Lung (tissue), 13 donors: Measurements from ENCODE around the gene AIRE. TPM values are rescaled to one million over a fixed set of nuclear protein-coding genes. Genes with fewer than 3 reads are reported as not detected.

ENCODE experiments used
- ATAC-seq: fragments of 200-7000 bp; cut with Tn5 transposase; one replicate; pipeline ENCODE4 v1.9.1; 2020; ENCODE audit warnings: moderate number of reproducible peaks; ENCODE audit not compliant: insufficient read depth, low FRiP score
- DNase-seq, 3 donors: peaks; one replicate each; pipeline ENCODE4 v3.0.0-alpha.2; 2013 to 2017
- H3K27ac ChIP-seq, 2 donors: one replicate each; pipeline ENCODE4 v1.5.1; 2013; ENCODE audit warnings: mild to moderate bottlenecking in 2 of 2, moderate library complexity in 2 of 2, control low read depth in 1 of 2, inconsistent platforms in 1 of 2, low read depth in 1 of 2, low read length in 1 of 2
- H3K27me3 ChIP-seq, 3 donors: one replicate each; pipeline ENCODE4 v1.5.1; 2013; ENCODE audit warnings: low read length in 2 of 3; ENCODE audit not compliant: control insufficient read depth in 3 of 3, insufficient read depth in 3 of 3
- H3K36me3 ChIP-seq, 4 donors: one replicate each; pipeline ENCODE4 v1.5.1; 2013; ENCODE audit warnings: low read length in 4 of 4, mild to moderate bottlenecking in 1 of 4, moderate library complexity in 1 of 4; ENCODE audit not compliant: control insufficient read depth in 4 of 4, insufficient read depth in 4 of 4
- H3K4me1 ChIP-seq, 5 donors: one replicate each; pipeline ENCODE4 v1.5.1; 2013; ENCODE audit warnings: low read length in 5 of 5, mild to moderate bottlenecking in 2 of 5, moderate library complexity in 1 of 5; ENCODE audit not compliant: control insufficient read depth in 5 of 5, insufficient read depth in 5 of 5
- H3K4me3 ChIP-seq: one replicate; pipeline ENCODE4 v1.5.1; 2013; ENCODE audit warnings: mild to moderate bottlenecking, control low read depth, moderate library complexity
- H3K9ac ChIP-seq, 2 donors: one replicate each; pipeline ENCODE4 v1.5.1; 2013; ENCODE audit warnings: low read length in 2 of 2, control low read depth in 1 of 2; ENCODE audit not compliant: insufficient read depth in 1 of 2
- H3K9me3 ChIP-seq, 4 donors: one replicate each; pipeline ENCODE4 v1.5.1; 2013; ENCODE audit warnings: low read length in 3 of 4, mild to moderate bottlenecking in 1 of 4, moderate library complexity in 1 of 4; ENCODE audit not compliant: control insufficient read depth in 4 of 4, insufficient read depth in 3 of 4
- WGBS, 2 donors: extraction: QIAGEN DNeasy Blood & Tissue Kit; methylation state at CpG; one replicate each; pipeline ENCODE4 v1.1.7; 2013; 5-methylcytosine and 5-hydroxymethylcytosine counted together
- polyA plus RNA-seq, 2 donors: library from polyadenylated mRNA; stranded (reverse); fragments of 200-250 nt; gene quantifications; one replicate each; pipeline ENCODE4 v1.2.1, GENCODE V29; 2013
- small RNA-seq: library from RNA; depleted of rRNA; stranded (forward); fragments of <200 nt; gene quantifications from one replicate; pipeline ENCODE3, GENCODE V24; 2014; ENCODE audit warnings: low replicate concordance
- total RNA-seq, 2 donors: library from RNA; depleted of rRNA in 1 of 2; stranded (reverse); fragments of >200 nt in 1 of 2; gene quantifications; one replicate each; pipeline ENCODE4 v1.2.1, GENCODE V29; 2014 to 2021
- TF ChIP-seq, protein P1 (sequence below): IDR thresholded peaks from 2 replicates; pipeline ENCODE4 v1.5.1; 2012; ENCODE audit warnings: mild to moderate bottlenecking; ENCODE audit errors: control extremely low read depth, extremely low read depth
- donor health status: control.
- donor health status: control.
- donor health status: Bipolar disorder and iron deficiency.
- donor health status: healthy.
- donor health status: DM: yes; HTN: yes; CAD: no.

The AIRE gene
- total and polyA plus RNA-seq, 4 donors, result 0.37 TPM; not detected in 3

DNA sequence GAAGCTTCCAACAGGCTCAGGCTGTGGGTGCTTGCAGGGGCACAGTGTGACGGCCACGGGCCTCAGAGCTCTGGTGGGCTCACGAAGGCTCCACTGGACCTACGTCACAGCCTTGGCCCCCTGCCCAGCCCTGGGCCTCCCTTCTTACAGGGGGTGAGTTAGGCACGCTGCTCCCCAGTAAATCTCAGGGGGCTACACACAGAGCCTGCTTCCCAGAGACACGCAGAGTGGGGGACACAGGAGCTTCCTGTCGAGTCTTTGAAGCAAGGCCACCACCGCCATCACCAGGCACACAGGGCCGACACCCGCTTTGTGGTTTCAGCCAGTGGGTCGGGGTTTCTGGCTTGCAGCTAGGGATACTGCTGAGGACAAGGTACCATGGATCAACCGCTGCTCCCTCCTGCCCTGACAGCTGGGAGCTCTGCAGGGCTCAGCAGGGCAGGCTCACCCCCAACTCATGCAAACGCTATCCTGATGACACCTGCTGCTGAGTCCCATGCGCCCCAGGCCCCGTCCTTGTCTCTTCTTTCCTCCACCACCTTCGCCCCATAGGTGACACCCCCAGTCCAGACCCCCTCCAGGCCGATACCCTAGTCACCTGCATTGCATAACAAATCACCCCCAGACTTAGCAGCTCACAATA is 59.0 kb downstream of the AIRE start:
- peaks cover 0 to 12% (median 4%) of the 10 kb centered on the region in 3 donors for H3K27me3 ChIP-seq
- H3K27ac ChIP-seq, result no peak overlapping the region
- H3K4me1 ChIP-seq, result peaks cover 0 to 12% (median 6%) of the 10 kb centered on the region in 5 donors
- ATAC-seq (no peak), DNase-seq (no peak)
- 77 to 82% methylated on average over 17 of the region's 17 CpGs for WGBS, 2 donors
- TF ChIP-seq, protein P1, sequence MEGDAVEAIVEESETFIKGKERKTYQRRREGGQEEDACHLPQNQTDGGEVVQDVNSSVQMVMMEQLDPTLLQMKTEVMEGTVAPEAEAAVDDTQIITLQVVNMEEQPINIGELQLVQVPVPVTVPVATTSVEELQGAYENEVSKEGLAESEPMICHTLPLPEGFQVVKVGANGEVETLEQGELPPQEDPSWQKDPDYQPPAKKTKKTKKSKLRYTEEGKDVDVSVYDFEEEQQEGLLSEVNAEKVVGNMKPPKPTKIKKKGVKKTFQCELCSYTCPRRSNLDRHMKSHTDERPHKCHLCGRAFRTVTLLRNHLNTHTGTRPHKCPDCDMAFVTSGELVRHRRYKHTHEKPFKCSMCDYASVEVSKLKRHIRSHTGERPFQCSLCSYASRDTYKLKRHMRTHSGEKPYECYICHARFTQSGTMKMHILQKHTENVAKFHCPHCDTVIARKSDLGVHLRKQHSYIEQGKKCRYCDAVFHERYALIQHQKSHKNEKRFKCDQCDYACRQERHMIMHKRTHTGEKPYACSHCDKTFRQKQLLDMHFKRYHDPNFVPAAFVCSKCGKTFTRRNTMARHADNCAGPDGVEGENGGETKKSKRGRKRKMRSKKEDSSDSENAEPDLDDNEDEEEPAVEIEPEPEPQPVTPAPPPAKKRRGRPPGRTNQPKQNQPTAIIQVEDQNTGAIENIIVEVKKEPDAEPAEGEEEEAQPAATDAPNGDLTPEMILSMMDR, result no peak
- no peak overlapping the region for H3K4me3 ChIP-seq
- no peaks in the 10 kb centered on the region for H3K36me3 ChIP-seq
- no peak overlapping the region for H3K9ac ChIP-seq
- no peaks in the 10 kb centered on the region for H3K9me3 ChIP-seq

DNA sequence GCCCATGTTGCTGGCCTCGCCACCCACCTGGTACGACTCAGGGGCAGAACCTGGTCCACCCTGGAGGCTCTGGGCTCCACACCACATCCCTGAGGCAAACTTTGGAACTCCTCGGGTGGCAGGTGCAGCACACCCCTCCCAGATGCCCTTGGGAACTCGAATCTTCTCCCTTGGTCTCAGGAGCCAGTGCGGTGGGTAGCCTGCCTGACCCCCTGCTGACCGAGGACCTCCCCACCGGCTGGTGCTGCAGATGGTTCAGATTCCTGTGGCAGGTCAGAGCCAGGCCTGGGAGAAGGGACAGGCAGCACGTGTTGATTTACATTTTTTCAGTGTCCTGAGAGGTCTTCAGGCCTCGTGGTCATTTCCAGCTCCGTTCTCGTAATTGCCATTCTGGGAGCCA is 59.8 kb downstream of the AIRE start:
- DNase-seq, result no peak
- no peak for ATAC-seq
- no peaks in the 10 kb centered on the region for H3K36me3 ChIP-seq

DNA sequence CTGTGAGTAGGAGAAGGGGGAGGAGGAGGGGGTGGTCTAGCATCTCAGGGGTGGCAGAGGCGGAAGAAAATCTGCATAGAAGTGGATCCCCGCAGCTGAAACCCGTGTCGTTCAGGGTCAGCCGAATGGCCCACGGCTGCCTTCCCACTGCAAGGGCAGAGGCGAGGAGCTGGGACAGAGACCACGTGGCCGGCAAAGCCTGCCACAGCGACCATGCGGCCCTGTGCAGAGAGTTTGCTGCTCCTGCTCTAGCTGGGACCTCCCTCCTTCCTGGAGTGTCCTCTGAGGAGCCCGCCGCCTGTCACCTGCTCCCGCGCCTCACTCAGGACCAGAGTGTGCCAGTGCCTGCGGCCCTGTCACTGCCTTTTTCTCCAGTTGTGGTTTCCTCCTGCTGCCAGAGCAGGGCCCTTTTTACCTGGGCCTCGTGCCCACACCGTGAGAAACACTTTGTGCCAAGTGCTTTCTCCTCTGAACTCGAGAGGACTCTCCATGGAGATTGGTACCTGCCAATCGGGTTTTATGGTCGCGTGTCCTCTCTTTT is 62.3 kb downstream of the AIRE start:
- no peak overlapping the region for H3K4me3 ChIP-seq
- H3K9me3 ChIP-seq, result no peaks in the 10 kb centered on the region
- H3K27ac ChIP-seq, result peak overlapping the region in 1 of 2 donors; percentile 55
- H3K36me3 ChIP-seq, result no peaks in the 10 kb centered on the region
- TF ChIP-seq, protein P1, result no peak
- peaks cover 0 to 32% (median 13%) of the 10 kb centered on the region in 3 donors for H3K27me3 ChIP-seq
- 36 to 47% methylated on average over 22 of the region's 22 CpGs for WGBS, 2 donors
- H3K9ac ChIP-seq, result no peak overlapping the region
- DNase-seq (peak in 1 of 3 donors; percentile 50), ATAC-seq (peak; percentile 56)
- H3K4me1 ChIP-seq, result peaks cover 0 to 7% (median 3%) of the 10 kb centered on the region in 5 donors

More for the DNA sequence above, 59.8 kb downstream of the AIRE start:
- TF ChIP-seq, protein P1, result no peak
- Histone ChIP-seq H3K4me3 (no peak overlapping the region), H3K4me1 (peaks cover 0 to 7% (median 0%) of the 10 kb centered on the region in 5 donors), H3K27me3 (peaks cover 0 to 14% (median 4%) of the 10 kb centered on the region in 3 donors), H3K27ac (no peak overlapping the region), H3K9ac (no peak overlapping the region), H3K9me3 (no peaks in the 10 kb centered on the region)
- 71 to 74% methylated on average over 11 of the region's 11 CpGs for WGBS, 2 donors

Small RNA genes within 50 kb of the gene (small RNA-seq; reads per million reads assigned to genes)
- not detected for gene AP001059.3

Other genes with a start within 250 kb of the AIRE start
- gene PWP2, start 178.5 kb upstream of the AIRE start, total RNA-seq, result 10 to 100 TPM; 10.3 to 20.4 TPM
- gene PWP2, start 178.5 kb upstream of the AIRE start, polyA plus RNA-seq, result 1 to 10 TPM; 3.6 to 8.9 TPM
- 10 to 100 TPM in 1 of 2 donors, 1 to 10 TPM in 1; 9.8 to 29.4 TPM for gene GATD3, start 152.2 kb upstream of the AIRE start, total RNA-seq
- gene GATD3, start 152.2 kb upstream of the AIRE start, polyA plus RNA-seq, result 10 to 100 TPM in 1 of 2 donors, 1 to 10 TPM in 1; 6.5 to 48.5 TPM
- 1 to 10 TPM; 1.6 to 4.0 TPM for gene ICOSLG, start 44.9 kb upstream of the AIRE start, total RNA-seq
- gene ICOSLG, start 44.9 kb upstream of the AIRE start, polyA plus RNA-seq, result 1 to 10 TPM; 2.5 to 2.9 TPM
- not detected for gene DNMT3L, start 24.0 kb upstream of the AIRE start, total RNA-seq
- not detected for gene DNMT3L, start 24.0 kb upstream of the AIRE start, polyA plus RNA-seq
- gene PFKL, start 14.2 kb downstream of the AIRE start, total RNA-seq, result 100 to 1,000 TPM in 1 of 2 donors, 10 to 100 TPM in 1; 99.0 to 129 TPM
- gene PFKL, start 14.2 kb downstream of the AIRE start, polyA plus RNA-seq, result 100 to 1,000 TPM in 1 of 2 donors, 10 to 100 TPM in 1; 63.4 to 106 TPM
- 10 to 100 TPM; 24.3 to 45.3 TPM for gene CFAP410, start 53.5 kb downstream of the AIRE start, total RNA-seq
- gene CFAP410, start 53.5 kb downstream of the AIRE start, polyA plus RNA-seq, result 10 to 100 TPM; 33.7 to 72.7 TPM
- 10 to 100 TPM in 1 of 2 donors, 1 to 10 TPM in 1; 5.9 to 13.1 TPM for gene TRPM2, start 67.7 kb downstream of the AIRE start, total RNA-seq
- 10 to 100 TPM in 1 of 2 donors, 1 to 10 TPM in 1; 7.4 to 26.2 TPM for gene TRPM2, start 67.7 kb downstream of the AIRE start, polyA plus RNA-seq
- gene LRRC3, start 169.6 kb downstream of the AIRE start, total RNA-seq, result 1 to 10 TPM; 2.8 to 3.6 TPM
- 1 to 10 TPM; 1.4 to 2.0 TPM for gene LRRC3, start 169.6 kb downstream of the AIRE start, polyA plus RNA-seq